Fibroblast of mammary gland (primary cell): Measurements from ENCODE around the gene ZNF835.
A peak's percentile ranks its signal among the peaks of the same experiment; 100 is the strongest.

Experiments used
- DNase-seq: peaks from one replicate; pipeline ENCODE4 v3.0.0-alpha.2; 2010; ENCODE audit warnings: low read depth
- H3K4me3 ChIP-seq: 2 replicates; pipeline ENCODE4 v1.5.1; 2011; ENCODE audit warnings: low read depth, mild to moderate bottlenecking, low read length, moderate library complexity; ENCODE audit not compliant: control insufficient read depth
- CTCF ChIP-seq: conservative IDR thresholded peaks from 2 replicates; pipeline ENCODE4 v1.5.1; 2011; ENCODE audit warnings: low read depth, low read length, inconsistent platforms; ENCODE audit not compliant: control insufficient read depth, insufficient read depth

The ZNF835 gene

GRCh38 chr19:56642711-56643459 lies 28.7 kb downstream of the ZNF835 start, which contains the start of gene SMIM17:
TSS of gene SMIM17 (plus strand) at chr19:56643159. CDS start at chr19:56645668, 2,509 bp downstream.
- DNase-seq: no peak
- H3K4me3 ChIP-seq: no peak within 1 kb of the TSS
- no peak for TF ChIP-seq CTCF

- no peak overlapping the region for H3K4me3 ChIP-seq
- peak; percentile 19 for DNase-seq
- TF ChIP-seq CTCF: no peak
Observed at GRCh38 chr19:56639217-56639616, 32.3 kb downstream of the ZNF835 start.

GRCh38 chr19:56637976-56638555 lies 33.5 kb downstream of the ZNF835 start:
- no peak for TF ChIP-seq CTCF
- H3K4me3 ChIP-seq: no peak overlapping the region
- DNase-seq: peak; percentile 74

- DNase-seq: no peak
- TF ChIP-seq CTCF: no peak
- H3K4me3 ChIP-seq: no peak overlapping the region
Observed at GRCh38 chr19:56633021-56633420, 38.5 kb downstream of the ZNF835 start.

GRCh38 chr19:56625708-56626107 lies 45.8 kb downstream of the ZNF835 start:
- no peak for TF ChIP-seq CTCF
- no peak overlapping the region for H3K4me3 ChIP-seq
- DNase-seq: no peak

- no peak for DNase-seq
- H3K4me3 ChIP-seq: no peak overlapping the region
- TF ChIP-seq CTCF: no peak
Observed at GRCh38 chr19:56623006-56623405, 48.6 kb downstream of the ZNF835 start.
